ENCODE measurements around the gene ROBO1.
"Not testable (repeated sequence)": the region's sequence is repeated elsewhere in the genome, so short reads cannot be mapped to it uniquely, and the experiment has no call there.

ROBO1 gene

GRCh38 chr3:78905700-78906099 is 862.1 kb downstream of the ROBO1 start:
- DNase-seq = no peak

DNA sequence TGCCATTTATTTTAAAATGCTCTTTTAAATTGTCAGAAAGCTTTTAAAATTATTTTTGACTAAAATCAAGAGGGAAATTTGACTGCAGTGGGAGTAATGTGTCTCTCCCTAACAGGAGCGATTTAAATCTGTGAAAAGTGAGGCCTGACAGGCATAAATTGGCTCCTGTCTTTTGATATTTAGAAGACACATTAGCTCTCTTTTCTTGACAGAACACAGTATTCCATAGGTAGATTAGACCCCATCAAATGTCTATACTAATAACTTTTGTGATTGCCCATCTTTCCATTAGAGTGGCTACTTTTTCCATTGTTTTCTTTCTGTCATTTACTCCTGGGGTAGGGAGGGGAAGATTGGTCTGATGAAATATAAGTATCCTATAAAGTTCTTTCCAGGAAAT is 866.3 kb downstream of the ROBO1 start:
- no peak for DNase-seq

- DNase-seq = no peak
Measured at GRCh38 chr3:78900880-78901279, 866.9 kb downstream of the ROBO1 start.

GRCh38 chr3:78900426-78900825 is 867.4 kb downstream of the ROBO1 start:
- peak; percentile 24 for DNase-seq

DNA sequence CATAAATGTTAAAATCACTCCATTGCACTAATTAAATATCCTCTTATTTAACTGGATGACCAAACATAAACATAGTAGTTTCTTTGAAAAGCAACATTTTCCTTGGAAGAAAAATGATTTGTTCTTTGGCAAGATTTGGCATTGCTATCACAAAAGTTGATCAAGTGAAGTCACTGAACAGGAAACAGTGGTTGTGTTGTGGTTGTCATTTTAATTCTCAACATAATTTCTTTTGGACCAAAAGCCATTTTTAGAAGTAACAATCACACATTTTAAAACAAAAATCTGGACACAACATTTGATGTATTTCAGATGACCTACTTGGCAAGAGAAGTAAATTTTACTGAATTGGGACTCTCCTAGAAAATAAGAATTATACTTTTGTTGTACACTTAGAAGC is 872.3 kb downstream of the ROBO1 start:
- peak; percentile 54 for DNase-seq

- DNase-seq = no peak
Measured at GRCh38 chr3:78894787-78895186, 873.0 kb downstream of the ROBO1 start.

GRCh38 chr3:78893161-78893560 is 874.6 kb downstream of the ROBO1 start:
- DNase-seq = no peak

- no peak for DNase-seq
Measured at GRCh38 chr3:78889348-78889747, 878.5 kb downstream of the ROBO1 start.

DNA sequence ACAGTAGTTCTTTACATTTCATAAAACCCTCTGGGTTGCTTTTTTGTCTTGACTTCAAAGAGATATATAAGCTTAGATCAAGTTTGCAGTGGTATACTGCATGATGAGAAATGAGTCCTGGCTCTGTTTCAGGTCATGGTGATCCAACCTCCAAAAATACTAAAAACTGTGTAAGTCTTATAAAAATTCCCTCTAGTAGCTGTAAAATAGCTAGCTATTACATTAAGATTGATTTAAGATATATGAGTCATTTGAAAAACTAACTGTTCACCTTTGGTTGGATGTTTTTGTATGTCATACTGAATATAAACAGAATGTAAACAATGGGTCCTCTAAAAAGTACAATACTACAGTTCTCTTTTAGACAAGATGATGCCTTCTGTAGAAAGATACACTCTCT is 879.2 kb downstream of the ROBO1 start:
- no peak for DNase-seq

- DNase-seq = no peak
Measured at GRCh38 chr3:78887547-78888011, 880.2 kb downstream of the ROBO1 start.

GRCh38 chr3:78887029-78887428 is 880.8 kb downstream of the ROBO1 start:
- peak; percentile 77 for DNase-seq

DNA sequence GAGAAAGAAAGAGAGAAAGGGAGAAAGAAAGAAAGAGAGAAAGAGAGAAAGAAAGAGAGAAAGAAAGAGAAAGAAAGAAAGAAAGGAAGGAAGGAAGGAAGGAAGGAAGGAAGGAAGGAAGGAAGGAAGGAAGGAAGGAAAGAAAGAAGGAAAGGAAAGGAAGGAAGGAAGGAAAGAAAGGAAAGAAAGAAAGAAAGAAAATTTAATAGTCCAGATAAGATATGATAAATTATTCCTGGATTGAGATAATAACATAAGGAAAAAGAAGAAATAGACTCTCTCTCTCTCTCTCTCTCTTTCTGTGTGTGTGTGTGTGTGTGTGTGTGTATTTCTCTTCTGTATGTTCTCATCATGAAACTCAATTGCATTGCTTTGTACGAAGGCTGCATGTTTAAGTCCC is 883.2 kb downstream of the ROBO1 start:
- not testable (repeated sequence) for DNase-seq

- no peak for DNase-seq
Measured at GRCh38 chr3:78882251-78882650, 885.5 kb downstream of the ROBO1 start.

DNA sequence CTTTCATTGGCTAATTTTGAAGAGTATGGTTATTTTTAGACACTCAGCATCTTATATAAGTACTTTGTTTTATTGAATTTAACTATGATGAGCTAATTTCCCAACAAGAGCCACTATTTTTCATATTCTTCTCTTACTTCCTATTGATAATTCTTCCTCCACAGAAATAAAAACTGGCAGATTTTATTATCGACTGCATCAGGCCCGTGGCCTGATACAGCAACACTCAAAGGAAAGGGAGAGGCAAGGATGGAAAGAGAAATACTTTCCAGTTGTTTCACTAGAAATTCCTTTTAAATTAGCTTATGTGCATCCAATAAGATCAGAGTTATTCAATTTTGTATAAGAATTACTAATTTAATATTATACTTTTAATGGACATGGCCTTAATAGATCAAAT is 886.3 kb downstream of the ROBO1 start:
- peak; percentile 27 for DNase-seq

- no peak for DNase-seq
Measured at GRCh38 chr3:78880603-78881461, 887.0 kb downstream of the ROBO1 start.

- peak; percentile 70 for DNase-seq
Measured at GRCh38 chr3:78879295-78879860, 888.4 kb downstream of the ROBO1 start.

DNA sequence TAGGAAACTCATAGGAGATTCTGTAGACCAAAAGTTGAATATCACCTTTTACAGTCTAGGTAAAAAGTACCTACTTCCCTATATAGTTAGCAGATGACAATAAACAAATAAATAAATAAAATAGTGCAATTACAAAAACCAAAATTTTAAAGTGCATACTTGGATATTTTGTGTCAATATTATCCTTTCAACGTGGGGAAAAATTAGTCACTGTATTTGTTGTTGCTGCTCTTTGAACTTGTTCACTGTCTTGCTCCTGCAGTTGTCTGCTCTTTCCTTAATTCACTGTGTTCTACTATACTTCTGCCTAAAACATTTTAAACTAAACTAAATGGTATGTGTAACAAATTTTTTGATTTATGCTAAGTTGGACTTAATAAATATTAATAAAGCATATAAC is 889.0 kb downstream of the ROBO1 start:
- peak; percentile 24 for DNase-seq

GRCh38 chr3:78878011-78878410 is 889.8 kb downstream of the ROBO1 start:
- DNase-seq = peak; percentile 75

DNA sequence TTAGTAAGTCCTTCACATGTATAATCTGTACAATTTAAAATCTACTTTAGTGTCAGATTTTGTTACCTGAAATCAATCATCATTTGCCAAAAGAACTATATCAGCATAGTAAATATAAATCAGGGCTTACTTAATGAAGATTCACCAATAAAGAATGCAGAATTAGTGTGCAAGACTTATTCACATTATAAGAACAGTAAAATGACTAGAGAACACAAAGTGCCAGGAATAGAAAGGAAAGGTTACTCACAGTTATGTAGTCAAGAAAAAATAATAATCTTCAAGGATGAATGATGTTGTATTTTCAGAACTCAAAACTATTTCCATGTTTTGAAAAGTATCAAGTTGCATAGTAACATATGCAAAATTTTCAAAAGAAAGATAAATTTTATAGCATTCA is 891.9 kb downstream of the ROBO1 start:
- DNase-seq = peak; percentile 74

GRCh38 chr3:78875436-78875835 is 892.4 kb downstream of the ROBO1 start:
- no peak for DNase-seq

GRCh38 chr3:78873641-78874040 is 894.2 kb downstream of the ROBO1 start:
- DNase-seq = no peak

GRCh38 chr3:78872195-78872594 is 895.6 kb downstream of the ROBO1 start:
- no peak for DNase-seq

- no peak for DNase-seq
Measured at GRCh38 chr3:78871048-78871447, 896.8 kb downstream of the ROBO1 start.

DNA sequence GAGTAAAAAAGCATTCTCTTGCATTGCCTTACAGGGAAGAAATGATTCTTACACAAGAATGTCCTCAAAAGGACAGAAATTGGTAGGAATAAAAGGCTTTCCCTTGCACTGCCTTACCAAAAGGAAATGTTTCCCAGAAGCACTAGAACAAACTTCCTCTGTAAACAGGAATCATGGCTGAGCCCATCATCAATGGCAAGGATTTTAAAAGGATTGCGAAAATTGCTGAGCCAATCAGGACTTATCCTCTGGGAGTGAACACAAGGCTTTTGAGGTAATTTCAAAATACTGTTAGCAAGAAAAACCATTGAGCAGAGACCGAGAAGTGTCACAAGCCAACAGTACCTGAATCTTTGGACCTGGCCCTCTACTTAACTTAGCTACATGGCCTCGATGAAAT is 897.3 kb downstream of the ROBO1 start:
- no peak for DNase-seq

All from fibroblast of skin of back (primary cell).